Smooth muscle cell (in vitro differentiated cells): ENCODE data around the gene TMEM129. TPM values are rescaled to one million over a fixed set of nuclear protein-coding genes. Genes with fewer than 3 reads are reported as not detected.

ENCODE experiments used
- DNase-seq: peaks from one replicate; lab custom pipeline; 2025; ENCODE audit not compliant: unreplicated experiment; lab: John Stamatoyannopoulos, UW
- H2AFZ ChIP-seq: fragments of 200-600 bp; sonication (generic); 2 replicates; pipeline ENCODE4 v1.6.0; 2016; ENCODE audit warnings: antibody characterized with exemption, low read depth, mild to moderate bottlenecking
- H3F3A ChIP-seq: fragments of 200-600 bp; sonication (generic); 2 replicates; pipeline ENCODE4 v1.6.0; 2017; ENCODE audit warnings: antibody characterized with exemption, low read depth
- H3K27ac ChIP-seq: fragments of 200-600 bp; sonication (generic); 2 replicates; pipeline ENCODE4 v1.5.1; 2016; ENCODE audit warnings: low read depth, mild to moderate bottlenecking
- H3K27me3 ChIP-seq: fragments of 200-600 bp; sonication (generic); 2 replicates; pipeline ENCODE4 v1.6.1; 2016; ENCODE audit warnings: low read depth, mild to moderate bottlenecking
- H3K36me3 ChIP-seq: fragments of 200-600 bp; sonication (generic); 2 replicates; pipeline ENCODE4 v1.5.1; 2016; ENCODE audit warnings: low read depth
- H3K4me1 ChIP-seq: fragments of 200-600 bp; sonication (generic); 2 replicates; pipeline ENCODE4 v1.5.1; 2016; ENCODE audit warnings: low read depth
- H3K4me2 ChIP-seq: fragments of 200-600 bp; sonication (generic); 2 replicates; pipeline ENCODE4 v1.6.0; 2016; ENCODE audit warnings: mild to moderate bottlenecking
- H3K4me3 ChIP-seq: fragments of 200-600 bp; sonication (generic); 2 replicates; pipeline ENCODE4 v1.5.1; 2016; ENCODE audit warnings: mild to moderate bottlenecking
- H3K79me2 ChIP-seq: fragments of 200-600 bp; sonication (generic); 2 replicates; pipeline ENCODE4 v1.6.0; 2016; ENCODE audit warnings: low read depth, mild to moderate bottlenecking
- H3K9ac ChIP-seq: fragments of 200-600 bp; sonication (generic); 2 replicates; pipeline ENCODE4 v1.6.0; 2016; ENCODE audit warnings: low read depth
- H3K9me3 ChIP-seq: fragments of 200-600 bp; sonication (generic); replicated peaks from 2 replicates; pipeline ENCODE4 v1.5.1; 2016; ENCODE audit warnings: low read depth
- H4K20me1 ChIP-seq: fragments of 200-600 bp; sonication (generic); 2 replicates; pipeline ENCODE4 v1.6.0; 2016; ENCODE audit warnings: low read depth
- CTCF ChIP-seq: fragments of 200-600 bp; sonication (generic); IDR thresholded peaks from 2 replicates; pipeline ENCODE4 v1.5.1; 2017; ENCODE audit warnings: borderline replicate concordance, mild to moderate bottlenecking, antibody characterized with exemption; ENCODE audit not compliant: insufficient read depth, poor library complexity, severe bottlenecking
- WGBS: methylation state at CpG from one replicate; pipeline ENCODE4 v1.1.7; 2016; ENCODE audit warnings: low lambda C conversion rate; 5-methylcytosine and 5-hydroxymethylcytosine counted together
- polyA plus RNA-seq: library from polyadenylated mRNA; unstranded; fragments of >200 nt; fragmentation: Nextera tagmentation; extraction: Ambion mirVana; gene quantifications from 2 replicates; pipeline ENCODE4 v1.2.1, GENCODE V29; 2016
- total RNA-seq: library from RNA; depleted of rRNA; stranded (reverse); fragments of >200 nt; gene quantifications from 2 replicates; pipeline ENCODE4 v1.2.3, GENCODE V29; 2014

The TMEM129 gene
- total and polyA plus RNA-seq, 2 experiments from 2014 or later = 30.4 to 50.5 TPM

GRCh38 chr4:1749370-1749769 is 28.2 kb upstream of the TMEM129 start:
- Histone ChIP-seq H4K20me1 (no peaks in the 10 kb centered on the region), H2AFZ (no peak overlapping the region)
- 60% methylated on average over 2 of the region's 3 CpGs for WGBS

GRCh38 chr4:1748465-1748995 is 27.4 kb upstream of the TMEM129 start:
- peak; percentile 54 for DNase-seq
- Histone ChIP-seq H4K20me1 (no peaks in the 10 kb centered on the region), H3K9me3 (no peaks in the 10 kb centered on the region), H3K36me3 (no peaks in the 10 kb centered on the region), H3K9ac (no peak overlapping the region), H3K4me3 (no peak overlapping the region), H3K4me2 (no peak overlapping the region), H3K4me1 (peaks cover 8% of the 10 kb centered on the region), H3F3A (no peaks in the 10 kb centered on the region), H3K27me3 (no peaks in the 10 kb centered on the region), H2AFZ (no peak overlapping the region), H3K27ac (no peak overlapping the region), H3K79me2 (no peaks in the 10 kb centered on the region)
- 31% methylated on average over 16 of the region's 29 CpGs for WGBS
- peak; percentile 88 for TF ChIP-seq CTCF

More at GRCh38 chr4:1749370-1749769, 28.2 kb upstream of the TMEM129 start:
- Histone ChIP-seq H3K27me3 (no peaks in the 10 kb centered on the region), H3K4me3 (no peak overlapping the region), H3K4me2 (no peak overlapping the region), H3K79me2 (no peaks in the 10 kb centered on the region), H3K4me1 (peaks cover 8% of the 10 kb centered on the region), H3K9me3 (no peaks in the 10 kb centered on the region), H3K27ac (no peak overlapping the region), H3K9ac (no peak overlapping the region), H3F3A (no peaks in the 10 kb centered on the region), H3K36me3 (no peaks in the 10 kb centered on the region)
- TF ChIP-seq CTCF = no peak
- no peak for DNase-seq

- H3F3A ChIP-seq = no peaks in the 10 kb centered on the region
- peaks cover 8% of the 10 kb centered on the region for H3K4me1 ChIP-seq
- H3K36me3 ChIP-seq = no peaks in the 10 kb centered on the region
- no peaks in the 10 kb centered on the region for H3K79me2 ChIP-seq
- no peak overlapping the region for H3K4me2 ChIP-seq
- no peak overlapping the region for H2AFZ ChIP-seq
- no peak for DNase-seq
- no peak overlapping the region for H3K4me3 ChIP-seq
- no peak overlapping the region for H3K27ac ChIP-seq
- WGBS = 92% methylated on average over 16 of the region's 16 CpGs
- no peak for TF ChIP-seq CTCF
- H3K9me3 ChIP-seq = no peaks in the 10 kb centered on the region
- H3K27me3 ChIP-seq = no peaks in the 10 kb centered on the region
- H3K9ac ChIP-seq = no peak overlapping the region
- no peaks in the 10 kb centered on the region for H4K20me1 ChIP-seq
These were observed 26.5 kb upstream of the TMEM129 start for GRCh38 chr4:1747603-1747967.

GRCh38 chr4:1746919-1747602 is 25.9 kb upstream of the TMEM129 start:
- TF ChIP-seq CTCF = no peak
- WGBS = 83% methylated on average over 33 of the region's 33 CpGs

More at GRCh38 chr4:1746919-1747602, 25.9 kb upstream of the TMEM129 start:
- H3K79me2 ChIP-seq = no peaks in the 10 kb centered on the region
- H3K4me1 ChIP-seq = peaks cover 3% of the 10 kb centered on the region
- H4K20me1 ChIP-seq = no peaks in the 10 kb centered on the region
- H2AFZ ChIP-seq = no peak overlapping the region
- DNase-seq = no peak
- H3K36me3 ChIP-seq = no peaks in the 10 kb centered on the region
- H3K4me2 ChIP-seq = no peak overlapping the region
- H3F3A ChIP-seq = no peaks in the 10 kb centered on the region
- H3K27me3 ChIP-seq = no peaks in the 10 kb centered on the region
- no peak overlapping the region for H3K9ac ChIP-seq
- H3K9me3 ChIP-seq = no peaks in the 10 kb centered on the region
- no peak overlapping the region for H3K27ac ChIP-seq
- no peak overlapping the region for H3K4me3 ChIP-seq
